ENCODE results near the gene ZFYVE28. TPM values are rescaled to one million over a fixed set of nuclear protein-coding genes. Genes with fewer than 3 reads are reported as not detected.

The ZFYVE28 gene
- total and polyA plus RNA-seq, 2 of the 8 experiments (the other 6 are each of a cell fraction or from before 2014, with no cell fraction given): 1.7 to 4.9 TPM

- no peak for TF ChIP-seq CTCF (IDR thresholded peaks at IDR 0.05; ENCODE audit: control extremely low read depth in 1 of 3, insufficient read depth in 1 of 3, low read depth in 1 of 3, low read length in 3 of 3)
These were observed 169.6 kb downstream of the ZFYVE28 start (continued) for GRCh38 chr4:2248821-2249261.

Measured in H1 (cell line).